ENCODE data around the gene CEP112.

The CEP112 gene

GRCh38 chr17:66056148-66056547 lies 135.8 kb downstream of the CEP112 start:
- DNase-seq: no peak

GRCh38 chr17:66054242-66054641 lies 137.7 kb downstream of the CEP112 start:
- no peak for DNase-seq

- no peak for DNase-seq
Measured at GRCh38 chr17:66044083-66044482, 147.8 kb downstream of the CEP112 start.

GRCh38 chr17:66043419-66043818 lies 148.5 kb downstream of the CEP112 start:
- DNase-seq: no peak

- DNase-seq: no peak
Measured at GRCh38 chr17:66040402-66040801, 151.5 kb downstream of the CEP112 start.

GRCh38 chr17:66038125-66038524 lies 153.8 kb downstream of the CEP112 start:
- DNase-seq: no peak

GRCh38 chr17:66037221-66037620 lies 154.7 kb downstream of the CEP112 start:
- DNase-seq: no peak

GRCh38 chr17:66032082-66032712 lies 159.7 kb downstream of the CEP112 start:
- no peak for DNase-seq

GRCh38 chr17:66025551-66025950 lies 166.4 kb downstream of the CEP112 start:
- DNase-seq: no peak

GRCh38 chr17:66021757-66022156 lies 170.2 kb downstream of the CEP112 start:
- DNase-seq: no peak

GRCh38 chr17:66018786-66019185 lies 173.1 kb downstream of the CEP112 start:
- DNase-seq: peak in 1 of 2 experiments; percentile 48

GRCh38 chr17:66016231-66016630 lies 175.7 kb downstream of the CEP112 start:
- no peak for DNase-seq

- no peak for DNase-seq
Measured at GRCh38 chr17:66008680-66009079, 183.3 kb downstream of the CEP112 start.

- DNase-seq: no peak
Measured at GRCh38 chr17:66006654-66007053, 185.3 kb downstream of the CEP112 start.

GRCh38 chr17:66002812-66003211 lies 189.1 kb downstream of the CEP112 start:
- DNase-seq: no peak

GRCh38 chr17:66002063-66002585 lies 189.8 kb downstream of the CEP112 start:
- DNase-seq: no peak

GRCh38 chr17:66000216-66000615 lies 191.7 kb downstream of the CEP112 start:
- DNase-seq: no peak

- no peak for DNase-seq
Measured at GRCh38 chr17:65998675-65999074, 193.3 kb downstream of the CEP112 start.

- no peak for DNase-seq
Measured at GRCh38 chr17:65994679-65995078, 197.3 kb downstream of the CEP112 start.

- DNase-seq: no peak
Measured at GRCh38 chr17:65994114-65994513, 197.8 kb downstream of the CEP112 start.

- DNase-seq: no peak
Measured at GRCh38 chr17:65990593-65990992, 201.3 kb downstream of the CEP112 start.

GRCh38 chr17:65988451-65988850 lies 203.5 kb downstream of the CEP112 start:
- DNase-seq: no peak

- DNase-seq: peak; percentile 48 to 71
Measured at GRCh38 chr17:65987988-65988387, 203.9 kb downstream of the CEP112 start.

GRCh38 chr17:65985571-65985970 lies 206.4 kb downstream of the CEP112 start:
- no peak for DNase-seq

- DNase-seq: no peak
Measured at GRCh38 chr17:65984299-65984698, 207.6 kb downstream of the CEP112 start.
